ENCODE data around the gene SLC8A2.
"Not testable (repeated sequence)": the region's sequence is repeated elsewhere in the genome, so short reads cannot be mapped to it uniquely, and the experiment has no call there.

GRCh38 chr19:47383890-47384289 lies 87.8 kb downstream of the SLC8A2 start:
- TF ChIP-seq, protein P1, sequence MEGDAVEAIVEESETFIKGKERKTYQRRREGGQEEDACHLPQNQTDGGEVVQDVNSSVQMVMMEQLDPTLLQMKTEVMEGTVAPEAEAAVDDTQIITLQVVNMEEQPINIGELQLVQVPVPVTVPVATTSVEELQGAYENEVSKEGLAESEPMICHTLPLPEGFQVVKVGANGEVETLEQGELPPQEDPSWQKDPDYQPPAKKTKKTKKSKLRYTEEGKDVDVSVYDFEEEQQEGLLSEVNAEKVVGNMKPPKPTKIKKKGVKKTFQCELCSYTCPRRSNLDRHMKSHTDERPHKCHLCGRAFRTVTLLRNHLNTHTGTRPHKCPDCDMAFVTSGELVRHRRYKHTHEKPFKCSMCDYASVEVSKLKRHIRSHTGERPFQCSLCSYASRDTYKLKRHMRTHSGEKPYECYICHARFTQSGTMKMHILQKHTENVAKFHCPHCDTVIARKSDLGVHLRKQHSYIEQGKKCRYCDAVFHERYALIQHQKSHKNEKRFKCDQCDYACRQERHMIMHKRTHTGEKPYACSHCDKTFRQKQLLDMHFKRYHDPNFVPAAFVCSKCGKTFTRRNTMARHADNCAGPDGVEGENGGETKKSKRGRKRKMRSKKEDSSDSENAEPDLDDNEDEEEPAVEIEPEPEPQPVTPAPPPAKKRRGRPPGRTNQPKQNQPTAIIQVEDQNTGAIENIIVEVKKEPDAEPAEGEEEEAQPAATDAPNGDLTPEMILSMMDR (IDR thresholded peaks at IDR 0.05; ENCODE audit: poor library complexity, severe bottlenecking) = not testable (repeated sequence)
- TF ChIP-seq RAD21 (conservative IDR thresholded peaks at IDR 0.05); POLR2AphosphoS5 (IDR thresholded peaks at IDR 0.05): not testable (repeated sequence)
